Ascending aorta (tissue), 2 donors: ENCODE results near the gene BTG2. TPM values are rescaled to one million over a fixed set of nuclear protein-coding genes. Genes with fewer than 3 reads are reported as not detected.

Source experiments
- DNase-seq, 2 donors: peaks; one replicate each; pipeline ENCODE4 v3.0.0-alpha.2; 2019; ENCODE audit warnings: low spot score in 2 of 2
- H3K27ac ChIP-seq, 2 donors: fragments of 200-600 bp; sonication (generic); one replicate each; pipeline ENCODE4 v1.5.1; 2016 to 2017; ENCODE audit warnings: mild to moderate bottlenecking in 1 of 2
- H3K27me3 ChIP-seq: fragments of 200-600 bp; sonication (generic); one replicate; pipeline ENCODE4 v1.5.1; 2017
- H3K36me3 ChIP-seq, 2 donors: fragments of 200-600 bp; sonication (generic); one replicate each; pipeline ENCODE4 v1.5.1; 2016
- H3K4me1 ChIP-seq, 2 donors: fragments of 200-600 bp; sonication (generic); one replicate each; pipeline ENCODE4 v1.5.1; 2016 to 2017; ENCODE audit warnings: mild to moderate bottlenecking in 1 of 2
- H3K4me3 ChIP-seq, 2 donors: fragments of 200-600 bp; sonication (generic); one replicate each; pipeline ENCODE4 v1.5.1; 2016 to 2017; ENCODE audit warnings: mild to moderate bottlenecking in 1 of 2
- H3K9me3 ChIP-seq, 2 donors: fragments of 200-600 bp; sonication (generic); one replicate each; pipeline ENCODE4 v1.5.1; 2016
- intact Hi-C: fragments of 100-400 bp; cut with DNase I; formaldehyde crosslinking; loops from one replicate; pipeline ENCODE4 v1.15.1; 2023
- total RNA-seq: library from RNA; depleted of rRNA; stranded (reverse); fragments of >200 nt; gene quantifications from one replicate; pipeline ENCODE4 v1.1.0, GENCODE V29; 2016
- TF ChIP-seq, protein P1 (sequence below), 3 experiments: fragments of 200-600 bp in 2 of 3; fragments of 450-650 bp in 1 of 3; sonication (generic) in 2 of 3; IDR thresholded peaks; one replicate each; pipeline ENCODE4 v1.5.1; 2016 to 2019; ENCODE audit warnings: antibody characterized with exemption in 3 of 3, mild to moderate bottlenecking in 1 of 3, moderate library complexity in 1 of 3

Gene BTG2
- total RNA-seq, 1 donor from 2014 or later = 219 TPM

DNA sequence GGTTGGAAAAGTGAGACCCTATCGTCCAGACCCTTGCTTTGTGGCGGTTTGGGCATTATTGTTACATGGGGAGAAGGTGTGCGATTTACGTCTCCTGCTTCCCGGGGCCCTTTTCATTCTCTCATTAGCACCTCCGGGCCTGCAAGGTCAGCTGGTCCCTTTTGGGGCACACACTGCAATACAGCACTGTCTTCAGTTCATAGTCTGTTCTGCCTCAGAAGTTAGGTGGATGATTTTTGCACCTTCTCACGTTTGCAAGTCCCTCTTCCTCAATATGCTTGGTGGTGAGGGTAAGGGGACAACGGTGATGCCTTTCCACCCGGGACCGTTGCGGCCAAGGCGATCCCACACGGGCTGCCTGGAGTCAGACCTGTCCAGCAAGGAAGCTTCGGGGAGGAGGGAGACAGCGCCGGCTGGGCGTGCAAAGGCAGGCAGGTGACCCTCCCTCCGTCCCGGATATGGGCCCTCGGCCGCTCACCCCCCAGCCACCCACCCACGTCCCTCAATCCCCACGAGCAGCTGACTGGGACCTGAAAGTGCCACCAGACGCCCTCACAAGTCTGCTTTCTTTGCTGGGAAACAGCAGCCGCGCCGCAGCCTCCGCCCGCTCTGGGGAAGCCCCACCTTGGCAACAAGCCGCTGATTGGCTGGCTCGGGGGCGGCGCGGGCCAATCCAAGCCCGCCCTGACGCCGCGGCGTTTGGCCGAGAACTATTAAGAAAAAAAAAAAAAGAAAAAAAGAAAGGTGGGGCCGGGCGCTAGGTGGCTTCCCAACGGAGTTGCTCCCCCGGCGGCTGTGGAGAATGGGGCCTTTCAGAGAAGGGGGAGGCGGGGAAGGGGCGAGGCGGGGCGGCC is 21.7 kb downstream of the BTG2 start:
- H3K27me3 ChIP-seq = no peaks in the 10 kb centered on the region
- TF ChIP-seq, protein P1, sequence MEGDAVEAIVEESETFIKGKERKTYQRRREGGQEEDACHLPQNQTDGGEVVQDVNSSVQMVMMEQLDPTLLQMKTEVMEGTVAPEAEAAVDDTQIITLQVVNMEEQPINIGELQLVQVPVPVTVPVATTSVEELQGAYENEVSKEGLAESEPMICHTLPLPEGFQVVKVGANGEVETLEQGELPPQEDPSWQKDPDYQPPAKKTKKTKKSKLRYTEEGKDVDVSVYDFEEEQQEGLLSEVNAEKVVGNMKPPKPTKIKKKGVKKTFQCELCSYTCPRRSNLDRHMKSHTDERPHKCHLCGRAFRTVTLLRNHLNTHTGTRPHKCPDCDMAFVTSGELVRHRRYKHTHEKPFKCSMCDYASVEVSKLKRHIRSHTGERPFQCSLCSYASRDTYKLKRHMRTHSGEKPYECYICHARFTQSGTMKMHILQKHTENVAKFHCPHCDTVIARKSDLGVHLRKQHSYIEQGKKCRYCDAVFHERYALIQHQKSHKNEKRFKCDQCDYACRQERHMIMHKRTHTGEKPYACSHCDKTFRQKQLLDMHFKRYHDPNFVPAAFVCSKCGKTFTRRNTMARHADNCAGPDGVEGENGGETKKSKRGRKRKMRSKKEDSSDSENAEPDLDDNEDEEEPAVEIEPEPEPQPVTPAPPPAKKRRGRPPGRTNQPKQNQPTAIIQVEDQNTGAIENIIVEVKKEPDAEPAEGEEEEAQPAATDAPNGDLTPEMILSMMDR (IDR thresholded peaks at IDR 0.05) = no peak
- no peaks in the 10 kb centered on the region for H3K9me3 ChIP-seq
- DNase-seq = peak; percentile 79 to 97
- peak overlapping the region; percentile 67 for H3K4me3 ChIP-seq
- intact Hi-C loops = loop anchor here (1.0 to 2.0 kb wide), 2 partner anchors 20 to 54 kb away; no protein-coding TSS in a partner anchor
- H3K27ac ChIP-seq = peak overlapping the region; percentile 87
- H3K36me3 ChIP-seq = no peaks in the 10 kb centered on the region
- H3K4me1 ChIP-seq = peaks cover 0 to 26% of the 10 kb centered on the region in 2 donors

DNA sequence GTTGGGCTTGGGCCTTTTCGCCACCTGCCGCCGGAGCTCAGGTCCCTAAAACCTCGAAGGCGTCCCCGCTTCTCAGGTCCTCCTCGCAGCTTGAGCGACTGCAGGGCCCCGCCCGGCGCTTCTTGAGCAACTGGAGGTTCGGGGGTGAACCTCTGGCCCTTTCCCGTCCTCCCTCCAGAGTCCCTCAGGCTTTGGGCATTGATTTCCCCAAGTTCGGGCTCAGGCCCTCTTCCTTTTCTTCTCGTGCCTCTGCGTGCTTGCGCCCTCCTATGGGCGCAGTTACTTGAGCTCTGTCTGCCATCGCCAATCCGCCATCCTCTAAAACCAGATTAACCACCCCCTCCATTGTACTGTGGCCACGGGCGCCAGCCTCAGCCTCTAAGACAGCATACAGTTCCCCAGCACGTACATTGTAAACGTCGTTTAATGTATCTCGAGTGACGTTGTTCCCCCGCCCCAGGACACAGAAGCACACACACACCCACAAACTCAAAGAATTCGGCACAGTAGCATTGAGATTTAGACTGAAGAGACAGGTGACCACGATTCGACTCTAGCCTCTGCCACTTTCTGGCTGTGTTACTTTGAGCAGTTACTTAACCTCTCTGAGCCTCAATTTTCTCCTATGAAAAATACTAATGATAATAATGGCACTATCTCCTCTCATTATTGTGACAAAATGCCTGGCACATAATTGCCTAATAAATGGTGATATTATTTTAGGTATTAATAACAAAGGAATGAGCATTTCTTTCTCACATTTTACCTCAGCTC is 22.6 kb downstream of the BTG2 start:
- intact Hi-C loops = loop anchor here (1.0 to 2.0 kb wide), 2 partner anchors 21 to 55 kb away; no protein-coding TSS in a partner anchor
- TF ChIP-seq, protein P1 (IDR thresholded peaks at IDR 0.05) = peak in 2 of 3 experiments; percentile 37 to 63
- Histone ChIP-seq H3K27me3 (no peaks in the 10 kb centered on the region), H3K4me3 (peak overlapping the region; percentile 67), H3K36me3 (no peaks in the 10 kb centered on the region), H3K27ac (peak overlapping the region; percentile 87), H3K4me1 (peaks cover 0 to 26% of the 10 kb centered on the region in 2 donors), H3K9me3 (no peaks in the 10 kb centered on the region)
- DNase-seq = peak; percentile 35 to 84

DNA sequence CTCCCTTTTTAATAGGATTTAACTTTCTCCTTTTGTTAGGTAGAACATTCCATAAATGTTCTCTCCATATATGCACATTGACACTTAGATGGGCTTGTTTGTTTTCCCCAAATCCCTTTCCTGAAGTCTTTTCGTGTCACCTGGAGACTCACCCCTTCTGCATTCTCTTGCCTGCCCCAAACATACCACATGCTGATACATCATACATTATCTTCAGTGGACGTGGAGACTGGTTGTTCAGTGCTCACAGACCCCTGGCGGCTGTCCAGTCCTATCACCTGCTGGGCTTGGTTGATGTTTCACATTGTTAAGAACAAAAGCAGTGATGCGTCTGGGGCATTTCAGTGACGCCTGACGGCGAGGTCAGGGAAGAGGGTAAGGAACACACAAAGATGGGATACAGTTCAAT is 23.4 kb downstream of the BTG2 start:
- no peak overlapping the region for H3K27ac ChIP-seq
- TF ChIP-seq, protein P1 (IDR thresholded peaks at IDR 0.05) = no peak
- no peaks in the 10 kb centered on the region for H3K27me3 ChIP-seq
- no peak for DNase-seq
- intact Hi-C loops = no loop called here
- no peaks in the 10 kb centered on the region for H3K36me3 ChIP-seq
- H3K9me3 ChIP-seq = no peaks in the 10 kb centered on the region
- peaks cover 0 to 22% of the 10 kb centered on the region in 2 donors for H3K4me1 ChIP-seq
- no peak overlapping the region for H3K4me3 ChIP-seq

DNA sequence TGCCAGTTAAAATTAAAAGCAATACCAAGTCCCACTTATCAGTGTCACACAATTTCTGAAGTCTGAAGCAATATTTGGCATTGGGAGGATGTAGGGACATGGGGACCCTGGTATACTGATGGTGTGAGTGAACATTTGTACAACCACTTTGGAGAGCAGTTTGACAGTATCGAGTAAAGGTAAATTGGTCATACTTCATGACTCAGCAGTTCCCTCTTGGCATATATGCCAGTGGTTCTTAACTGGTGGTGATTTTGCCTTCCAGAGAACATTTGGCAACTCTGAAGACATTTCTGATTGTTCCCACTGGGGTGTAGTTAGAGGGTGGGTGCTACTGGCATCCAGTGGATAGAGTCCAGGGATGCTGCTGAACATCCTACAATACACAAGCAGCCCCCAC is 25.9 kb downstream of the BTG2 start:
- H3K27ac ChIP-seq = no peak overlapping the region
- TF ChIP-seq, protein P1 (IDR thresholded peaks at IDR 0.05) = no peak
- no peak for DNase-seq
- peaks cover 1 to 24% of the 10 kb centered on the region in 2 donors for H3K4me1 ChIP-seq
- no peak overlapping the region for H3K4me3 ChIP-seq
- intact Hi-C loops = no loop called here
- no peaks in the 10 kb centered on the region for H3K27me3 ChIP-seq
- H3K36me3 ChIP-seq = no peaks in the 10 kb centered on the region
- H3K9me3 ChIP-seq = no peaks in the 10 kb centered on the region

DNA sequence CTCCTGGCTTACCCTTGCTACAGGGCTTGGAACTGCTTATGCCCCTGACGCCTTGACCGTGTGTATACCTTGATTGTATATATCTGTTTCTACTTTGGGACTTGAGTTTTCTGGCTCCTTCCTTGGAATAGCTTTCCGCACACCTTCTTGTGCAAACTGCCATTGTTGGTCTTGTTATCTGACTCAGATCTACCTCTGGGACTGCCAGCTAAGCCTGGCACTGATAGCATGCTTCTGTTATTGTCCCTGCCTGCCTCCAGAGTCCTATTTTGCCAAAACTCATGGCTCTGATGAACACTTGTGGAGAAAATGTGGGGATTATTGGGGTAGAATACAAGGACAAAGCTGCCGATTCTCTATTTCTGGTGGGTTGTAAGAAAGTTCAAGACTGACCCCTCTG is 30.2 kb downstream of the BTG2 start:
- Histone ChIP-seq H3K27me3 (no peaks in the 10 kb centered on the region), H3K27ac (peak overlapping the region; percentile 65 to 81), H3K9me3 (no peaks in the 10 kb centered on the region), H3K4me3 (no peak overlapping the region), H3K36me3 (no peaks in the 10 kb centered on the region), H3K4me1 (peaks cover 4 to 15% of the 10 kb centered on the region in 2 donors)
- intact Hi-C loops = no loop called here
- no peak for DNase-seq
- TF ChIP-seq, protein P1 (IDR thresholded peaks at IDR 0.05) = no peak
